GM18505 (cell line): ENCODE measurements around the gene TGFBR2.

Experiments
- ATAC-seq: cut with Tn5 transposase; IDR thresholded peaks from one replicate; pipeline ENCODE4 v1.9.1; 2021; ENCODE audit not compliant: unreplicated experiment
- POLR2A ChIP-seq: IDR thresholded peaks from 4 replicates; pipeline ENCODE4 v1.6.1; 2011; ENCODE audit warnings: borderline replicate concordance; ENCODE audit not compliant: insufficient read depth, insufficient read length; ENCODE audit errors: extremely low read depth

Gene TGFBR2

GRCh38 chr3:30704931-30705890 is 98.8 kb downstream of the TGFBR2 start:
- TF ChIP-seq POLR2A: no peak
- no peak for ATAC-seq

- no peak for ATAC-seq
- TF ChIP-seq POLR2A: no peak
Measured at GRCh38 chr3:30707825-30708224, 101.4 kb downstream of the TGFBR2 start.

- no peak for TF ChIP-seq POLR2A
- ATAC-seq: no peak
Measured at GRCh38 chr3:30708472-30708871, 102.1 kb downstream of the TGFBR2 start.

- TF ChIP-seq POLR2A: no peak
- no peak for ATAC-seq
Measured at GRCh38 chr3:30710017-30710416, 103.6 kb downstream of the TGFBR2 start.

- ATAC-seq: no peak
- no peak for TF ChIP-seq POLR2A
Measured at GRCh38 chr3:30711151-30711550, 104.8 kb downstream of the TGFBR2 start.

- TF ChIP-seq POLR2A: no peak
- ATAC-seq: no peak
Measured at GRCh38 chr3:30711867-30712266, 105.5 kb downstream of the TGFBR2 start.

GRCh38 chr3:30712991-30713390 is 106.6 kb downstream of the TGFBR2 start:
- TF ChIP-seq POLR2A: no peak
- ATAC-seq: no peak

- ATAC-seq: no peak
- no peak for TF ChIP-seq POLR2A
Measured at GRCh38 chr3:30713885-30714503, 107.6 kb downstream of the TGFBR2 start.

- TF ChIP-seq POLR2A: no peak
- no peak for ATAC-seq
Measured at GRCh38 chr3:30719536-30719935, 113.1 kb downstream of the TGFBR2 start.

- no peak for ATAC-seq
- no peak for TF ChIP-seq POLR2A
Measured at GRCh38 chr3:30720586-30721313, 114.3 kb downstream of the TGFBR2 start.

- ATAC-seq: no peak
- no peak for TF ChIP-seq POLR2A
Measured at GRCh38 chr3:30721314-30721634, 114.9 kb downstream of the TGFBR2 start.

- ATAC-seq: no peak
- TF ChIP-seq POLR2A: no peak
Measured at GRCh38 chr3:30723211-30723610, 116.8 kb downstream of the TGFBR2 start.

- ATAC-seq: no peak
- TF ChIP-seq POLR2A: no peak
Measured at GRCh38 chr3:30724863-30725262, 118.5 kb downstream of the TGFBR2 start.

GRCh38 chr3:30728143-30728542 is 121.7 kb downstream of the TGFBR2 start:
- ATAC-seq: no peak
- TF ChIP-seq POLR2A: no peak

GRCh38 chr3:30729512-30729911 is 123.1 kb downstream of the TGFBR2 start:
- no peak for TF ChIP-seq POLR2A
- ATAC-seq: no peak

GRCh38 chr3:30729936-30730335 is 123.5 kb downstream of the TGFBR2 start:
- no peak for TF ChIP-seq POLR2A
- ATAC-seq: no peak
